Activated B cell treated with CpG ODN at 0.5 μM for 24 hours (primary cell): ENCODE measurements around the gene ARHGAP33. TPM values are rescaled to one million over a fixed set of nuclear protein-coding genes. Genes with fewer than 3 reads are reported as not detected.

Experiments
- ATAC-seq: fragments of 200-7000 bp; cut with Tn5 transposase; one replicate; pipeline ENCODE4 v1.10.0; 2021; ENCODE audit warnings: low read depth, mild to moderate bottlenecking, moderate library complexity
- CTCF ChIA-PET: fragments of 350-600 bp; sonication (Branson Sonifier 250); formaldehyde crosslinking; loops from one replicate; lab custom pipeline; 2021; ENCODE audit warnings: antibody characterized with exemption; lab: Charles Lee
- POLR2A ChIA-PET: fragments of 350-600 bp; sonication (Branson Sonifier 250); formaldehyde crosslinking; loops from one replicate; lab custom pipeline; 2021; ENCODE audit warnings: antibody characterized with exemption; lab: Charles Lee
- DNase-seq: peaks from one replicate; pipeline ENCODE4 v3.0.0; 2022
- H3K27ac Mint-ChIP-seq: one replicate; pipeline ENCODE4 v1.8.0; 2020; ENCODE audit warnings: mixed read lengths
- H3K27me3 Mint-ChIP-seq: one replicate; pipeline ENCODE4 v1.8.0; 2021; ENCODE audit warnings: mixed read lengths
- H3K36me3 Mint-ChIP-seq: one replicate; pipeline ENCODE4 v1.8.0; 2021; ENCODE audit warnings: low read depth, mixed read lengths
- H3K4me1 Mint-ChIP-seq: one replicate; pipeline ENCODE4 v1.8.0; 2021; ENCODE audit warnings: mixed read lengths
- H3K4me3 Mint-ChIP-seq: one replicate; pipeline ENCODE4 v1.8.0; 2020; ENCODE audit warnings: mild to moderate bottlenecking, mixed read lengths
- H3K9me3 Mint-ChIP-seq: one replicate; pipeline ENCODE4 v1.8.0; 2020; ENCODE audit warnings: mixed read lengths
- intact Hi-C: fragments of 100-400 bp; cut with micrococcal nuclease; formaldehyde crosslinking; loops from one replicate; pipeline ENCODE4 v1.15.1; 2024
- total RNA-seq: library from RNA; stranded (reverse); gene quantifications from 2 replicates; pipeline ENCODE4 v1.2.3, GENCODE V29; 2022
- TF ChIP-seq, protein P1 (sequence below): fragments of 200-600 bp; IDR thresholded peaks from one replicate; pipeline ENCODE4 v1.8.0; 2022; ENCODE audit warnings: antibody characterized with exemption, mild to moderate bottlenecking

ARHGAP33 gene
- total RNA-seq, 1 donor from 2014 or later = 15.0 TPM

DNA sequence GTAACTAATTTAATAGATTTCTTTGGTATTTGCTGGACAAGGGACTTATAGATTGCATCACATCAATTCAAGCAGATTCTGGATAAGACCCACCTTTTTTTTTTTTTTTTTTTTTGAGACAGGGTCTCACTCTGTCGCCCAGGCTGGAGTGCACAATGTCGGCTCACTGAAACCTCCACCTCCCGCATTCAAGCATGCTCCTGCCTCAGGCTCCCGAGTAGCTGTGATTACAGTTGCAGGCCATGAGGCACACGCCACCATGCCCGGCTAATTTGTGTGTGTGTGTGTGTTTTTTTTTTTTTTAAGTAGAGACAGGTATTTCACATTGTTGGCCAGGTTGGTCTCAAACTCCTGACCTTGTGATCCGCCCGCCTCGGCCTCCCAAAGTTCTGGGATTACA, 41.5 kb downstream of the ARHGAP33 start:
- Mint-ChIP-seq H3K4me1 (no peaks in the 10 kb centered on the region), H3K27ac (no peak overlapping the region), H3K27me3 (peaks cover 8% of the 10 kb centered on the region), H3K4me3 (no peak overlapping the region), H3K9me3 (peaks cover 4% of the 10 kb centered on the region), H3K36me3 (no peaks in the 10 kb centered on the region)
- ChIA-PET POLR2A (no interaction called here), CTCF (no interaction called here)
- intact Hi-C loops = no loop called here
- no peak for ATAC-seq
- no peak for DNase-seq
- TF ChIP-seq, protein P1, sequence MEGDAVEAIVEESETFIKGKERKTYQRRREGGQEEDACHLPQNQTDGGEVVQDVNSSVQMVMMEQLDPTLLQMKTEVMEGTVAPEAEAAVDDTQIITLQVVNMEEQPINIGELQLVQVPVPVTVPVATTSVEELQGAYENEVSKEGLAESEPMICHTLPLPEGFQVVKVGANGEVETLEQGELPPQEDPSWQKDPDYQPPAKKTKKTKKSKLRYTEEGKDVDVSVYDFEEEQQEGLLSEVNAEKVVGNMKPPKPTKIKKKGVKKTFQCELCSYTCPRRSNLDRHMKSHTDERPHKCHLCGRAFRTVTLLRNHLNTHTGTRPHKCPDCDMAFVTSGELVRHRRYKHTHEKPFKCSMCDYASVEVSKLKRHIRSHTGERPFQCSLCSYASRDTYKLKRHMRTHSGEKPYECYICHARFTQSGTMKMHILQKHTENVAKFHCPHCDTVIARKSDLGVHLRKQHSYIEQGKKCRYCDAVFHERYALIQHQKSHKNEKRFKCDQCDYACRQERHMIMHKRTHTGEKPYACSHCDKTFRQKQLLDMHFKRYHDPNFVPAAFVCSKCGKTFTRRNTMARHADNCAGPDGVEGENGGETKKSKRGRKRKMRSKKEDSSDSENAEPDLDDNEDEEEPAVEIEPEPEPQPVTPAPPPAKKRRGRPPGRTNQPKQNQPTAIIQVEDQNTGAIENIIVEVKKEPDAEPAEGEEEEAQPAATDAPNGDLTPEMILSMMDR = no peak

DNA sequence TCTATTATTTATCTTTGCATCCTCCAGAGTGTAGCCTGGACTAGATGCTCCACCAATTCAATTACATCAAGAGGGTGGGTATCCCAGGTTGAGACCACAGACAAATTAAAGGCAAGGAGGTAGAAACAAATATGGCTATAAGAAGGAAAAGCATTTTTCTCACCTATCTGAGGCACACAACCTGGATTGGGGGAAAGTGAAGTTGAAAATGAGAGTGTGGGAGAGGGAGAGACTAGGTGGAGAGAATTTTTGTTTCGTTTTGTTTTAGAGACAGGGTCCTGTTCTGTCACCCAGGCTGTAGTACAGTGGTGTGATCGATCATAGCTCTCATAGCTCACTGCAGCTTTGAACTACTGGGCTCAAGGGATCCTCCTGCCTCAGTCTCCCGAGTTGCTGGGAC, 43.1 kb downstream of the ARHGAP33 start:
- DNase-seq (no peak), ATAC-seq (no peak)
- TF ChIP-seq, protein P1 = no peak
- H3K27ac Mint-ChIP-seq = no peak overlapping the region
- H3K4me3 Mint-ChIP-seq = no peak overlapping the region
- ChIA-PET CTCF (interaction anchor here (1.3 kb wide), 1 partner anchor 124 kb away, joined by 3 read pairs; no protein-coding TSS in a partner anchor), POLR2A (no interaction called here)
- H3K36me3 Mint-ChIP-seq = no peaks in the 10 kb centered on the region
- H3K27me3 Mint-ChIP-seq = peaks cover 12% of the 10 kb centered on the region
- no peaks in the 10 kb centered on the region for H3K4me1 Mint-ChIP-seq
- H3K9me3 Mint-ChIP-seq = peaks cover 1% of the 10 kb centered on the region
- intact Hi-C loops = no loop called here

DNA sequence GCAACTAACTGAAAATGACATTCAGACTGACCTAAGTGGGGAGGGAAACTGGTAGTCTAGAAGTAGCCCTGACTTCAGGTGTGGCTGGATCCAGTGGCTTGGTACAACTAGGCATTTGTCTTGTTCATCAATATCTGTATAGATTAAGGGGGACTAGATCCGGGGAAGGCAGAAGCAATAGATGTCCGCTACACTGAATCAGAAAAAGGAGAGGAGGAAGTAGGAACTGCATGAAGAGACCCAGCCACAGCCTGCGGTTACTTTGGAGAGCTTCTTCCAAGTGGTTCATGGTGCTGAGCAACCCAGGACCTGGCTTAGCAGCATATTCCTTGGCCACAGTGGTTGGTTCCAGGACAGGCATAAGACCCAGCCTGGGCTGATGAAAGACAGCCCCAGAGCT, 47.2 kb downstream of the ARHGAP33 start:
- CTCF ChIA-PET = no interaction called here
- no peaks in the 10 kb centered on the region for H3K36me3 Mint-ChIP-seq
- peaks cover 18% of the 10 kb centered on the region for H3K27me3 Mint-ChIP-seq
- intact Hi-C loops = no loop called here
- no peaks in the 10 kb centered on the region for H3K4me1 Mint-ChIP-seq
- no peak overlapping the region for H3K27ac Mint-ChIP-seq
- DNase-seq (no peak), ATAC-seq (no peak)
- no peak overlapping the region for H3K4me3 Mint-ChIP-seq
- TF ChIP-seq, protein P1 = no peak
- H3K9me3 Mint-ChIP-seq = no peaks in the 10 kb centered on the region
- POLR2A ChIA-PET = no interaction called here

DNA sequence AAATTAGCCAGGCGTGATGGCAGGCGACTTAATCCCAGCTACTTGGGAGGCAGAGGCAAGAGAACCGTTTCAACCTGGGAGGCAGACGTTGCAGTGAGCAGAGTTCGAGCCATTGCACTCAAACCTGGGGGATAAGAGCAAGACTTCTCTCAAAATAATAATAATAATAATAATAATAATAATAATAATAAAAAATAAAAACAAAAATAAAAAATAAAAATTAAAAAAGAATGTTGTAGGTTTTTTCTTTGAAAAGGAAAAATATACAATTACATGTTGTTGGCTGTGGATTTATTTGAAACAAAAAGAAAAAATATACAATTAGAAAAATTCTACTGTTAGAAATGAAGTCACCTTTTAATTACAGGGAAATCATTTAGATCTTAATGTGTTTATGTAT, 48.8 kb downstream of the ARHGAP33 start:
- Mint-ChIP-seq H3K4me1 (no peaks in the 10 kb centered on the region), H3K27me3 (peaks cover 20% of the 10 kb centered on the region), H3K4me3 (no peak overlapping the region), H3K36me3 (no peaks in the 10 kb centered on the region), H3K9me3 (no peaks in the 10 kb centered on the region), H3K27ac (no peak overlapping the region)
- ChIA-PET POLR2A (no interaction called here), CTCF (no interaction called here)
- ATAC-seq (no peak), DNase-seq (no peak)
- intact Hi-C loops = no loop called here
- TF ChIP-seq, protein P1 = no peak

DNA sequence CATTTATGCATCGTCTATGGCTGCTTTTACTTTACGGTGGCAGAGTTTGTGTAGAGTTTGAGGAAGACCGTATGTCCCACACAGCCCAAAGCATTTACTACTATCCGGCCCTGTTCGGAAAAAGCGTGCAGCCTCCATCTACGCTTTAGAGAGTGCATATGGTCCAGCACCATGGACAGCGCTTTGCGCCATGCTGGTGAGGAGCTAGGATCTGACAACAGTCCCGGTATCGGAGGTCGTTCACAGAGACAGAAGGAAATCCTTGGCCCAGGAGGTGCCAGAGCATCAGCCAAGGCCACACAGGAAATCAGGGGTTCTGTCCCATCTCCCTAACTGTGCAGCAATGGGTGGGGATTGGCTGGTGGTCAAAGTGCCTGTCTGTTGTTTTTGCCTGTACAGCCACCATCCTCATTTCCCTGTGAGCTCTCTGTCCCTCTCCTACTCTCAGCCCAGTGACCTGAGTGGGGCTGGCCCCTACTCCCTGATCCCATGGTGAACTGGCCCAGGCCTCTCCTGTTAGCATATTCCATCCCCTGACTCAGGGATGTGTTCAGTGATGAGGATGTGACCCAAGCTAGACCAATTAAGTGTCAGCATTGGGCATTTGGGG, 53.4 kb downstream of the ARHGAP33 start:
- TF ChIP-seq, protein P1 = no peak
- peaks cover 29% of the 10 kb centered on the region for H3K27me3 Mint-ChIP-seq
- no peaks in the 10 kb centered on the region for H3K36me3 Mint-ChIP-seq
- ATAC-seq = peak; percentile 37
- CTCF ChIA-PET = no interaction called here
- POLR2A ChIA-PET = no interaction called here
- H3K27ac Mint-ChIP-seq = no peak overlapping the region
- H3K9me3 Mint-ChIP-seq = no peaks in the 10 kb centered on the region
- H3K4me3 Mint-ChIP-seq = no peak overlapping the region
- DNase-seq = no peak
- intact Hi-C loops = no loop called here
- H3K4me1 Mint-ChIP-seq = no peaks in the 10 kb centered on the region
